ENCODE data around the gene TGFA. TPM values are rescaled to one million over a fixed set of nuclear protein-coding genes. Genes with fewer than 3 reads are reported as not detected.

The TGFA gene
- total RNA-seq, 1 donor from 2014 or later = not detected

GRCh38 chr2:70549064-70549710 is 4.4 kb downstream of the TGFA start:
- DNase-seq (ENCODE audit: low spot score) = no peak
- Mint-ChIP-seq H3K9me3 (no peaks in the 10 kb centered on the region), H3K36me3 (ENCODE audit: low read depth) (no peaks in the 10 kb centered on the region), H3K27me3 (ENCODE audit: low read depth) (peaks cover 53% of the 10 kb centered on the region), H3K4me1 (ENCODE audit: low read depth) (peaks cover 12% of the 10 kb centered on the region), H3K27ac (no peak overlapping the region), H3K4me3 (ENCODE audit: low read depth) (no peak overlapping the region)
- intact Hi-C loops (cut with micrococcal nuclease) = no loop called here

- H3K4me3 Mint-ChIP-seq (ENCODE audit: low read depth) = no peak overlapping the region
- H3K36me3 Mint-ChIP-seq (ENCODE audit: low read depth) = no peaks in the 10 kb centered on the region
- H3K27me3 Mint-ChIP-seq (ENCODE audit: low read depth) = peaks cover 49% of the 10 kb centered on the region
- no peaks in the 10 kb centered on the region for H3K9me3 Mint-ChIP-seq
- no peak overlapping the region for H3K27ac Mint-ChIP-seq
- intact Hi-C loops (cut with micrococcal nuclease) = no loop called here
- no peak for DNase-seq (ENCODE audit: low spot score)
- H3K4me1 Mint-ChIP-seq (ENCODE audit: low read depth) = peaks cover 8% of the 10 kb centered on the region
Measured at GRCh38 chr2:70548233-70548632, 5.4 kb downstream of the TGFA start.

- peaks cover 36% of the 10 kb centered on the region for H3K27me3 Mint-ChIP-seq (ENCODE audit: low read depth)
- no peak overlapping the region for H3K4me3 Mint-ChIP-seq (ENCODE audit: low read depth)
- no peaks in the 10 kb centered on the region for H3K4me1 Mint-ChIP-seq (ENCODE audit: low read depth)
- no peak for DNase-seq (ENCODE audit: low spot score)
- H3K27ac Mint-ChIP-seq = no peak overlapping the region
- intact Hi-C loops (cut with micrococcal nuclease) = no loop called here
- no peaks in the 10 kb centered on the region for H3K9me3 Mint-ChIP-seq
- H3K36me3 Mint-ChIP-seq (ENCODE audit: low read depth) = no peaks in the 10 kb centered on the region
Measured at GRCh38 chr2:70546885-70547284, 6.7 kb downstream of the TGFA start.

GRCh38 chr2:70546376-70546775 is 7.2 kb downstream of the TGFA start:
- H3K9me3 Mint-ChIP-seq = no peaks in the 10 kb centered on the region
- no peaks in the 10 kb centered on the region for H3K36me3 Mint-ChIP-seq (ENCODE audit: low read depth)
- no peak overlapping the region for H3K4me3 Mint-ChIP-seq (ENCODE audit: low read depth)
- peaks cover 33% of the 10 kb centered on the region for H3K27me3 Mint-ChIP-seq (ENCODE audit: low read depth)
- intact Hi-C loops (cut with micrococcal nuclease) = no loop called here
- no peak for DNase-seq (ENCODE audit: low spot score)
- H3K27ac Mint-ChIP-seq = no peak overlapping the region
- H3K4me1 Mint-ChIP-seq (ENCODE audit: low read depth) = no peaks in the 10 kb centered on the region

- no peak overlapping the region for H3K4me3 Mint-ChIP-seq (ENCODE audit: low read depth)
- H3K27me3 Mint-ChIP-seq (ENCODE audit: low read depth) = peaks cover 16% of the 10 kb centered on the region
- intact Hi-C loops (cut with micrococcal nuclease) = no loop called here
- H3K4me1 Mint-ChIP-seq (ENCODE audit: low read depth) = no peaks in the 10 kb centered on the region
- no peaks in the 10 kb centered on the region for H3K36me3 Mint-ChIP-seq (ENCODE audit: low read depth)
- no peak for DNase-seq (ENCODE audit: low spot score)
- H3K9me3 Mint-ChIP-seq = peaks cover under 1% of the 10 kb centered on the region
- no peak overlapping the region for H3K27ac Mint-ChIP-seq
Measured at GRCh38 chr2:70541481-70542020, 12.1 kb downstream of the TGFA start.

- intact Hi-C loops (cut with micrococcal nuclease) = no loop called here
- no peak overlapping the region for H3K4me3 Mint-ChIP-seq (ENCODE audit: low read depth)
- peaks cover 14% of the 10 kb centered on the region for H3K27me3 Mint-ChIP-seq (ENCODE audit: low read depth)
- no peak overlapping the region for H3K27ac Mint-ChIP-seq
- peaks cover 8% of the 10 kb centered on the region for H3K9me3 Mint-ChIP-seq
- H3K36me3 Mint-ChIP-seq (ENCODE audit: low read depth) = no peaks in the 10 kb centered on the region
- no peak for DNase-seq (ENCODE audit: low spot score)
- H3K4me1 Mint-ChIP-seq (ENCODE audit: low read depth) = no peaks in the 10 kb centered on the region
Measured at GRCh38 chr2:70537840-70538239, 15.8 kb downstream of the TGFA start.

GRCh38 chr2:70536517-70537055 is 17.0 kb downstream of the TGFA start:
- H3K4me3 Mint-ChIP-seq (ENCODE audit: low read depth) = no peak overlapping the region
- H3K27ac Mint-ChIP-seq = no peak overlapping the region
- peaks cover 10% of the 10 kb centered on the region for H3K9me3 Mint-ChIP-seq
- H3K27me3 Mint-ChIP-seq (ENCODE audit: low read depth) = peaks cover 14% of the 10 kb centered on the region
- peaks cover under 1% of the 10 kb centered on the region for H3K4me1 Mint-ChIP-seq (ENCODE audit: low read depth)
- intact Hi-C loops (cut with micrococcal nuclease) = no loop called here
- no peaks in the 10 kb centered on the region for H3K36me3 Mint-ChIP-seq (ENCODE audit: low read depth)
- DNase-seq (ENCODE audit: low spot score) = no peak

- H3K4me1 Mint-ChIP-seq (ENCODE audit: low read depth) = peaks cover 3% of the 10 kb centered on the region
Measured at GRCh38 chr2:70535573-70535972, 18.1 kb downstream of the TGFA start.

GRCh38 chr2:70534183-70534836 is 19.3 kb downstream of the TGFA start:
- H3K4me3 Mint-ChIP-seq (ENCODE audit: low read depth) = no peak overlapping the region
- no peaks in the 10 kb centered on the region for H3K36me3 Mint-ChIP-seq (ENCODE audit: low read depth)
- H3K27ac Mint-ChIP-seq = no peak overlapping the region
- peaks cover 15% of the 10 kb centered on the region for H3K9me3 Mint-ChIP-seq
- no peak for DNase-seq (ENCODE audit: low spot score)
- peaks cover 3% of the 10 kb centered on the region for H3K4me1 Mint-ChIP-seq (ENCODE audit: low read depth)
- peaks cover 8% of the 10 kb centered on the region for H3K27me3 Mint-ChIP-seq (ENCODE audit: low read depth)
- intact Hi-C loops (cut with micrococcal nuclease) = no loop called here

More at GRCh38 chr2:70535573-70535972, 18.1 kb downstream of the TGFA start:
- H3K36me3 Mint-ChIP-seq (ENCODE audit: low read depth) = no peaks in the 10 kb centered on the region
- no peak overlapping the region for H3K27ac Mint-ChIP-seq
- no peak overlapping the region for H3K4me3 Mint-ChIP-seq (ENCODE audit: low read depth)
- peaks cover 11% of the 10 kb centered on the region for H3K27me3 Mint-ChIP-seq (ENCODE audit: low read depth)
- intact Hi-C loops (cut with micrococcal nuclease) = no loop called here
- peaks cover 15% of the 10 kb centered on the region for H3K9me3 Mint-ChIP-seq
- no peak for DNase-seq (ENCODE audit: low spot score)

GRCh38 chr2:70532244-70532935 is 21.2 kb downstream of the TGFA start:
- Mint-ChIP-seq H3K4me1 (ENCODE audit: low read depth) (peaks cover 3% of the 10 kb centered on the region), H3K9me3 (peaks cover 15% of the 10 kb centered on the region), H3K27ac (no peak overlapping the region), H3K36me3 (ENCODE audit: low read depth) (no peaks in the 10 kb centered on the region), H3K27me3 (ENCODE audit: low read depth) (peaks cover 8% of the 10 kb centered on the region), H3K4me3 (ENCODE audit: low read depth) (no peak overlapping the region)
- no peak for DNase-seq (ENCODE audit: low spot score)
- intact Hi-C loops (cut with micrococcal nuclease) = no loop called here

- Mint-ChIP-seq H3K27ac (no peak overlapping the region), H3K36me3 (ENCODE audit: low read depth) (no peaks in the 10 kb centered on the region), H3K27me3 (ENCODE audit: low read depth) (peaks cover 13% of the 10 kb centered on the region), H3K4me3 (ENCODE audit: low read depth) (no peak overlapping the region), H3K9me3 (peaks cover 14% of the 10 kb centered on the region), H3K4me1 (ENCODE audit: low read depth) (peaks cover 3% of the 10 kb centered on the region)
- DNase-seq (ENCODE audit: low spot score) = no peak
- intact Hi-C loops (cut with micrococcal nuclease) = no loop called here
Measured at GRCh38 chr2:70531419-70532086, 22.1 kb downstream of the TGFA start.

- H3K4me1 Mint-ChIP-seq (ENCODE audit: low read depth) = peaks cover 3% of the 10 kb centered on the region
- intact Hi-C loops (cut with micrococcal nuclease) = no loop called here
- no peak overlapping the region for H3K4me3 Mint-ChIP-seq (ENCODE audit: low read depth)
- peaks cover 4% of the 10 kb centered on the region for H3K27me3 Mint-ChIP-seq (ENCODE audit: low read depth)
- H3K27ac Mint-ChIP-seq = no peak overlapping the region
- H3K9me3 Mint-ChIP-seq = peaks cover 6% of the 10 kb centered on the region
- no peaks in the 10 kb centered on the region for H3K36me3 Mint-ChIP-seq (ENCODE audit: low read depth)
- no peak for DNase-seq (ENCODE audit: low spot score)
Measured at GRCh38 chr2:70529610-70530009, 24.0 kb downstream of the TGFA start.
